ENCODE measurements around the gene ASCC1. TPM values are rescaled to one million over a fixed set of nuclear protein-coding genes. Genes with fewer than 3 reads are reported as not detected.

ASCC1 gene
- polyA plus RNA-seq, 3 donors, result 38.5 to 57.4 (median 43.2) TPM

- no peak for DNase-seq
These were observed 130.1 kb downstream of the ASCC1 start for GRCh38 chr10:72085864-72086465.

DNA sequence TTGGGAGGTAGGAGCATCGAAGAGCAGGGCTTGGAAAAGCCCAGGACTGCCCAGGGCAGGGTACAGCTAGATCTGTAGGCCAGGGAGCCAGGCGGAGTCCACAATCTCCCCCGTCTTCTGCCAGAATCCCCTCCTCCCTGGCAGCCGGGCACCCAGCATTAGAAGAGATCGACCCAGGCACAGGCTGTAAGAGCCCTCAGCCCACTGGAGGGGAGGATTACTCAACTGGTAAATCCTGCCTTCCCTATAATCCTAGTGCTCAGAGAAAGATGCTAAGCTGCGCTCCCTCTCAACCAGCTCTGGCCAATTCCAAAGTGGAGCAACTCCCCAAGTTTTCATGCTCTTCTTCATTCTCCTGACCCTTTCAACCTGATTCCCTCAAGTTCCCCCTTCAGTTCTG, 130.9 kb downstream of the ASCC1 start:
- no peak for DNase-seq

DNA sequence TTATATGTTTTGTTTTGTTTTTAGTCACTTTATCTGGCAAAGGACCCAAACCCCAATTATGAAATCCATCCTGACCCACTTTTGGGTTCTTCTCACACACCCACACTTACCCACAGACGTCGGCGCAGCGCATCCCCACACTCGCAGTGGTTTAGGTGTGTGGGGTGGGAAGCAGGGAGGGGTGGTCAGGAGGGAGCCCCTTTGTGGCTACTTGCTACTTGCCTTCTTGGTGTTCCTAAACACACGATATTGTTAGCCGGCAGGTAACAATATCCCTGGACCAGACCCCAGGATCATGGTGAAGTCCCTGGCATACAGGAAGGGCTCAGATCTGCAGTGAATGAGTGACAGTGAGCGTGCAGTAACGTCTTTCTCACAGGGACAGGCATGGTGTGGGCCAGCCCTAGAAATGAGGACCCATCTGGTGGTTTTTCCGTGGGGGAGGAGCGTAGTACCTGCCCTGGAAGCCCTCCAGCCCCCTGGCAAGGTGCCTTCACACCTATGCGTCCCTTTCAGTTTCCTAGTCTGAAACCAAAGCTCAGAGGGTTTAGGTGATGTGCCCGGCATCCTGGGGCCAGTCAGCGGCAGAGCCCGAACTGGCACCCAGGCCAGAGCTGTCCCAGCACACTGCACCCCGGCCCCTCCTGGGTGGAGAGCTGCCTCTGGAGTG, 132.2 kb downstream of the ASCC1 start:
- no peak for DNase-seq

GRCh38 chr10:72082856-72083789, 133.0 kb downstream of the ASCC1 start:
- no peak for DNase-seq

DNA sequence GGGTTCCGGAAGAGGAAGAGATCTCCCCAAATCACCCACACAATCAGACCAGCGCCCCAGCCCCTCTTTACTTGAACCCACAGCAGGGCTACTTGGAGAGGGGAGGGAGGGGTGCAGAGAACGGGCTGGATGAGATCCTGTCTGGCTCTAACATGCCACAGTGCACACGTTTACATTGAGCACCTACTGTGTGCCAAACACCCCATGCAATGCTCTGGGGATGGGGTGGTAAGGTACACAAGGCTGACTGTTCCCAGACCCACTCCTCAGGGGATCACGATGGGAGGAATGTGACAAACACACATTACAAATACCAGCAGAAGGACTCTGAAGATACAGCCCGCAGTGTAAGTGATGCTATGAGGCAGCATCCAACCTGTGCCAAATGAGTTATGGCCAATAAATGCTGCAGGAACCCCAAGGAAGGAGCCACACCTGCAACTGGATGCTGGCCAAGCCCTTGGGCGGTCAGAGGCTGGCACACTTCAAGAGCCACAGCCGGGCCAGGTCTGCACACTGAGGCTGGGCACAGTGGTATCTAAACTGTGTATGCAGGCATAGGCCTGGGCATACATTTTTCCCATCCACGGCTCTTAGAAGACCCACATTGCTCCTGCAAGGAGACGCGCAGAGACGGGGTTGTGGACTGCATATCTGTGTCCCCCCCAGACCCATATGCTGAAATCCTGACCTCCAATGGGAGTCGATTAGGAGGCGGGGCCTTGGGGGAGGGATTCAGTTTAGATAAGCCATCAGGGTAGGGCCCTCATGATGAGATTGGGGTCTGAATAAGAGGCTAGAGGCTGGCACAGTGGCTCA, 134.1 kb downstream of the ASCC1 start:
- no peak for DNase-seq

- no peak for DNase-seq
These were observed 134.9 kb downstream of the ASCC1 start for GRCh38 chr10:72081210-72081609.

DNA sequence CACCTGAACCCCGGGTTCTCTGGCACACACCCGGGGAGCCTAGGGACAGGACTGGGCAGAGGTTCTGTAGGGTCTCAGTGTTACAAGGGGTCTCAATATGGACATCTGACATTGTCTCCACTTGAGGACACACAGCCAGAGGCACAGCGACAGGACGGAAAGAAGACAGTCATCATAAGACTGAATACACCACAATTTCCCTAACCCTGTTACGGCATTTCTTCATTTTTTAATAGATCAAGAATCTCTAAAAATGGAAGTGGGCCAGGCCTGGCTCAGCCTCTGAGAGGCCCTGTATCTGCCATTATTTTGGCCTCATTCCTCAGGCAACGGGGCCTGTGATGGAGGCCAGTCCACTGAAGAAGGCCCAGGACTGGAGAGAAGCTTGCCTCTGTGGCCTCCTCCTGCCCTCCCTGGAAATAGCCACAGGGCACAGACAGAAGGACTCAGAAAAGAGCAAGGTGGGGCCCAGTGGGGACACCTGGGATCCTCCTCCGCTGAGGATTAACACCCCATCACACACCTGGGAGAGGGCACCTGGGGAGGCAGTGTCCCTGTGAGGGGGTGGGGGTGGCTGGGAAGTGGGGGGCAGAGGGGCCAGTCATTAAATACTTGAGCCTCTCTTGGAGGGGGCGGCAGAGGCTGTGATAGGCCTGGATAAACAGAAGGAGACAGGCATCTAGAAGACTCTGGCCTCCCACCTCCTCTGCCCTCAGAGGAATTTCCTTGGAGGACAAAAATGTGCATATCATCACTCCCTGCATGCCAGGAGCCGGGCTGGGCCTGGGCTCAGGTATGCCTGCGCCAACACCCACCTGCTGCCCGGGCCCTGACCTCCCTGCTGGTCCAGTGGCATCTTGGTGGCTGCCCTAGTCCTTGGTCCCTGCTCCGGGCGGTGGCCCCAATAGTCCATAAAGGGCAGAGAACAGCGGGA, 135.8 kb downstream of the ASCC1 start:
- DNase-seq, result no peak

- no peak for DNase-seq
These were observed 136.7 kb downstream of the ASCC1 start for GRCh38 chr10:72079356-72079755.

DNA sequence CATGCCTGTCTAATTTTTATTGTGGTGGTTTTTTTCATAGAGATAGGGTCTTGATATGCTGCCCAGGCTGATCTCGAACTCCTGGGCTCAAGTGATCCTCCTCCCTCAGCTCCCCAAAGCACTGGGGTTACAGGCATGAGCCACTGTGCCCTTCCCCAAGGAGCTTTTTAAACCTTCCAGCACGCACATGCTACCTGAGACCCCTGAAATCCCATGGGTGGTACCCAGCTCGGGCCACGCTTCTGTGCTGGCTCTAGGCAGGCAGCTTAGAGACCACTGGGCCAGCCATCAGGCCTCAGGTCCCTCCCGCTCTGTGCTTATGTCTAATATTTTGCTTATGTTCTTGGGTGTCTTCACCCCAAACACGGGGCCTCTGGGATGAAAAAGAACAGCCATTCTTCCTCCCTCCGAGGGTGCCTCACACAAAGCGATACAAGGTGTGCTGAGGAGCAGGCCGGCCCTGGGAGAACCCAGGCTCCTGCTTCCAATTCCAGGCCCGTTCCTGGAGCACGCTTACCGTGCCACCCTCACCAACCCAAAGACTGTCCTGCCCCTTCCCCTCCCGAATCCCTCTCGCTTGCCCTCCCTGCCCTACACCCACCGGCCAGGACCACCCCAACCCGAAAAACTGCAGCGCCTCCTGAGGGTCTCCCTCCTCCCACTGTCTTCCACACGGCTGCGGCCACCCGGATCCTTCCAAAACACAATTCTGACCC, 138.6 kb downstream of the ASCC1 start:
- no peak for DNase-seq

GRCh38 chr10:72076756-72077155, 139.3 kb downstream of the ASCC1 start:
- DNase-seq, result no peak

GRCh38 chr10:72075376-72076115, 140.5 kb downstream of the ASCC1 start:
- DNase-seq, result no peak

DNA sequence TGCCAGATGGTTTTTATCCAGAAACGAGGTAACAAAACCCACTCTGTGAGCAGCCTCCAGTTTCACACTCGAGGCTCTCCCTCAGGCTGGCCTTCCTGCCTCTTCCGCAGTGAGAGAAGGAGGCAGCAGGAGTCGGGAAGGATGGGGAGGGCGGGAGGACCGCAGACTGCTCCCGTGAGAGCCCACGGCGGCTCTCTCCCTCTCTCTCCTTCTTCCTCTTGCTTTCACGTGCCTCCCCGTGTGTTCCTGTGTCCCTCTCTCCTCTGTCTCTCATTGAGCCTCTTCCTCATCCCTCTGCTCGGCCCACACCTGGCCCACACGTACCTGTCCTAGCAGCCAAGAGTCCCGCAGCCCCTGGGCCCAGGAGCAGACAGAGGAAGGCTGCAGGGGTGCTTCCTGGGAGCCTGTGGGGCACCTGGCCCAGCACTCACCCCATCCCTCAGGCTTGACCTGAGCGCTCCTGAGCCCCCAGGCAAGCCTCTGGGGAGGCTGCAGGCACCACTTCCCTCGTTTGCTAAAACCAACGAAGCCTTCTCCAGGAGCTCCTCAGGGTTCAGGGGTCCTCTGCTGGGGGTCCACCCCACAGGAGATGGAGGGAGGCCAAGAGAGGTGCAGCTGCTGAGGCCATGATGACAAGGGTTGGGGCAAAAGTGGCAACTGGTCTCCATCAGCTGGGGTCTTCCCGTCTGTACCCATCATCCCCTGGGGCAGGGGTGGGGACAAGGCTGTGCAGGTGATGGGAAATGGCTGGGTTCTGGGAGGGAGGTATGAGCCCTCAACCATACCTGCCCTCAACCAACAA, 141.3 kb downstream of the ASCC1 start:
- no peak for DNase-seq

DNA sequence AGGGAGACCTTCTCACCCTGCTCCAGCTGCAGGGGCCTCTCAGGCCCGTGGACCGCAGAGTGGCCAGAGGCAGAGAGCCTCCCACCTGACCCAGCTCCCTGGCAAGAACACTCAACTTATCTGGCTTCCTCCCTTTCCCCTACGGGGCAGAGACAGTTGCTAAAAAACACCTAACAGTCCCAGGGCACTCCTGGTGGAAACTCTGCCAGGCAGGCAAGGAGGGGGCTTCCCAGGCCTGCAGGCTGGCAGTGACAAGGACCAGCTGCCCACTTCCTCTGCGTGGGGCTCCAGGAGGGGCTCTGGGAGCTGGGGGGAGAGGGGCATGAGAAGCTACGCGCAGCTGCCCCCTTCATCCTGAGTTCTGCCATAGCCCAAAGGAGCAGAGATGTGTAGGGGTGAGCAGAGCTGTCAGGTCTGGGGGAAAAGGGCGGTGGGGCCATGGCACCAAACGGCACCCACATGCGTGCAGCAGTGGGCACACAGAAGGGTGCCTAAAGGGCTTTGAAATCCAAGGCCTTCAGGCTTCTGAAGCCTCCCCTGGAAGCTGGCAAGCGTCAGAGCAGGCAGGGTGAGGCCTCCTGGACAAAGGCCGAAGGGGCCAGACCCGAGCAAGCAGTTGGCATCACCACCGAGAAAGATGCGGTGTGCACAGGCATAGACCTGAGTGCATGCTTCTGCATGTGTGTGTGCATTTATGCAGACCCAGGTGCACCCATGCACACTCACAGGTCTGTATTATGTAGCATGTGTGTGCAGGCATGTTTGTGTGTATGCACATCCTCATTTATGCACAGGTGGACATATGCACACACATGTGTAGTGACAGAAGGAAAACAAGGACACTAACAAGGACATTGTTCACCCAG, 142.1 kb downstream of the ASCC1 start:
- DNase-seq, result no peak

GRCh38 chr10:72072639-72073038, 143.4 kb downstream of the ASCC1 start:
- no peak for DNase-seq

DNA sequence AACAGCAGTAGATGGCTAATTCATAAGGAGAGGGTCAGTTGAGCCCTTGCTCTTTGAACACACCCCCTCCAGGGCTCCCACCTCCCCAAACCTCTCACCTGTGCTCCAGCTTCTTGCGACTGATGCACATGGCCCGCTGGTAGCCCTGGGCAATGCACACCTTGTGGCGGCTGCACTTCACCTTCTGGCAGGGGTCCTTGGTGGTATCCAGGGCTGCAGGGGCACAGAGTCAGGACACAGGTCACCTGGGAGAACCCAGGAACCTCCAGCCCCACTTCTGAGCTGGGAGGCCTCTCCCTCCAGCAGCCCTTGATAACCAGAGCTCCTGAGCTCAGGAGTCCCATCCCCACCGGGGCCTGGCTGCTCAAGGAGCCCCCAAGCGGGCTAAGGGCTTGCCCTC, 144.0 kb downstream of the ASCC1 start:
- DNase-seq, result no peak

DNA sequence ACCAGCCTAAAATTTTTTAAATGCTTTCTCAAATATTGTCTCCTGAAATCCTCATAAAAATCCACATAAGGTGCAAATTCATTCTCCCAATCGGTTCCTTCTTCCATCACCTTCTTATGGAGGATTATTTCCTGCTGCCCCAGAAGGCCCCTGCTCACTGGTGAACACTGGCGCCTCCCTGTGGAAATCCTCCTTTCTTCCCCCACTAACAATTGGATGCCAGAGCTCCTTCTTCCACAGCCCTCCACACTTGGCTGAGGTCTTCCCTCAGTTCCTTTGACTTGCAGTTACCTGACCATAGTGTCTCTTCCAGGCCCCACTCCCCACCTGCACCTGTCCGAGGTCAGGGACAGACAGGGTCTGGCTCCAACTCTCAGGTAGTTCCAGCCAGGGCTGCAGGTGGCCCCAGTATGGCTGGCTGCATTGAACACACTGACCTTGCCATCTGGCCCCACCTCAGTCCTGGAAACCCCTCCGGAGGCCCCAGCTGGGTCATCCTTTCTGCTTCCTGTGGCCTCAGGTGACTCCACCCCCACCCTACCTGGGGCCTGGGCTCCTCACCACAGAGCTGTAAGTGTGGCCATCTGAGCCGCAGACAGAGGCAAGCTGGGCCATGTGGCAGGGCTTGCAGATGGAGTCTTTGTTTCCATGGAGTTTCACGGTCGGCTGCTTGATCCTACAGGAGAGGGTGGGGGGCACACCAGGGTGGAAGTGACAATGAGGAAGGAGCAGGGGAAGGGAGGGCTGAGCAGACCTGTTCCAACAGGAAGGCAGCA, 146.1 kb downstream of the ASCC1 start:
- DNase-seq, result peak; percentile 72
